Endodermal cell (in vitro differentiated cells): ENCODE data around the gene NDEL1. TPM values are rescaled to one million over a fixed set of nuclear protein-coding genes. Genes with fewer than 3 reads are reported as not detected.

ENCODE experiments used
- DNase-seq: peaks from one replicate; pipeline ENCODE4 v3.0.0-alpha.2; 2017
- H3K27ac ChIP-seq: 2 replicates; pipeline ENCODE4 v1.5.1; 2013; ENCODE audit warnings: mild to moderate bottlenecking, low read depth, low read length, moderate library complexity
- H3K27me3 ChIP-seq: 2 replicates; pipeline ENCODE4 v1.6.1; 2013; ENCODE audit warnings: mild to moderate bottlenecking, low read length, moderate library complexity; ENCODE audit not compliant: insufficient read depth, control insufficient read depth, poor library complexity, severe bottlenecking
- H3K36me3 ChIP-seq: 2 replicates; pipeline ENCODE4 v1.7.0; 2013; ENCODE audit warnings: mild to moderate bottlenecking, low read length, moderate library complexity; ENCODE audit not compliant: control insufficient read depth, insufficient read depth
- H3K4me1 ChIP-seq: one replicate; pipeline ENCODE4 v1.7.0; 2013; ENCODE audit warnings: low read length; ENCODE audit not compliant: control insufficient read depth, insufficient read depth
- H3K4me3 ChIP-seq: 2 replicates; pipeline ENCODE4 v1.5.1; 2013; ENCODE audit warnings: mild to moderate bottlenecking, low read length, moderate library complexity
- H3K9ac ChIP-seq: 2 replicates; pipeline ENCODE4 v1.6.1; 2013; ENCODE audit warnings: mild to moderate bottlenecking, low read length, moderate library complexity; ENCODE audit not compliant: poor library complexity, severe bottlenecking; ENCODE audit errors: extremely low read depth
- H3K9me3 ChIP-seq: 2 replicates; pipeline ENCODE4 v1.6.1; 2013; ENCODE audit warnings: mild to moderate bottlenecking, low read length, moderate library complexity; ENCODE audit not compliant: control insufficient read depth
- H3K27ac Mint-ChIP-seq: 2 replicates; pipeline ENCODE4 v1.8.0; 2020; ENCODE audit warnings: mixed read lengths
- H3K27me3 Mint-ChIP-seq: 2 replicates; pipeline ENCODE4 v1.8.0; 2021; ENCODE audit warnings: mild to moderate bottlenecking, mixed read lengths; ENCODE audit not compliant: insufficient read depth
- H3K36me3 Mint-ChIP-seq: 2 replicates; pipeline ENCODE4 v1.8.0; 2020; ENCODE audit warnings: low read depth, mixed read lengths
- H3K4me1 Mint-ChIP-seq: 2 replicates; pipeline ENCODE4 v1.8.0; 2020; ENCODE audit warnings: mixed read lengths
- H3K4me3 Mint-ChIP-seq: 2 replicates; pipeline ENCODE4 v1.8.0; 2020; ENCODE audit warnings: mild to moderate bottlenecking, moderate library complexity, mixed read lengths
- H3K9me3 Mint-ChIP-seq: 2 replicates; pipeline ENCODE4 v1.8.0; 2020; ENCODE audit warnings: mild to moderate bottlenecking, mixed read lengths
- CTCF ChIP-seq: fragments of 200-600 bp; sonication (generic); conservative IDR thresholded peaks from 2 replicates; pipeline ENCODE4 v1.5.0; 2021; ENCODE audit warnings: antibody characterized with exemption, mild to moderate bottlenecking
- WGBS, 2 experiments: methylation state at CpG; one replicate each; pipeline versions ENCODE4 v1.1.5 to v1.1.7; 2013; ENCODE audit warnings: missing lambda C conversion rate in 2 of 2, mixed read lengths in 1 of 2; ENCODE audit not compliant: insufficient coverage in 1 of 2, insufficient read length in 1 of 2; 5-methylcytosine and 5-hydroxymethylcytosine counted together
- total RNA-seq, 2 donors: library from RNA; stranded (reverse); fragmentation: NEBNext Ultra II Directional in 1 of 2; extraction: Animal tissue kit (Norgen Biotek cat#: 25700) in 1 of 2; gene quantifications; 2 replicates in 1 of 2; 3 replicates in 1 of 2; pipeline ENCODE4 v1.2.1, GENCODE V29; 2021

The NDEL1 gene
- total RNA-seq, 2 donors from 2014 or later: 60.4 to 61.2 TPM

- Histone ChIP-seq H3K4me1 (peaks cover 4% of the 10 kb centered on the region), H3K36me3 (no peaks in the 10 kb centered on the region), H3K27me3 (peaks cover 18% of the 10 kb centered on the region), H3K9ac (no peak within 1 kb of the TSS), H3K27ac (no peak within 1 kb of the TSS), H3K9me3 (no peaks in the 10 kb centered on the region), H3K4me3 (no peak within 1 kb of the TSS)
- Mint-ChIP-seq H3K4me1 (no peaks in the 10 kb centered on the region), H3K4me3 (no peak within 1 kb of the TSS), H3K27me3 (peaks cover 27% of the 10 kb centered on the region), H3K27ac (no peak within 1 kb of the TSS), H3K9me3 (no peaks in the 10 kb centered on the region), H3K36me3 (no peaks in the 10 kb centered on the region)
- TF ChIP-seq CTCF: no peak
- WGBS, 2 experiments: 81 to 87% methylated on average over 13 of the region's 13 CpGs
- DNase-seq: no peak
Observed at GRCh38 chr17:8397636-8398035, 38.0 kb upstream of the NDEL1 start, which contains the start of gene RNF222. Gene RNF222 (minus strand): TSS chr17:8397827. CDS start chr17:8393461, 4,366 bp downstream.

- Histone ChIP-seq H3K36me3 (no peaks in the 10 kb centered on the region), H3K9me3 (no peaks in the 10 kb centered on the region), H3K9ac (no peak overlapping the region), H3K4me3 (no peak overlapping the region), H3K27me3 (peaks cover 18% of the 10 kb centered on the region), H3K27ac (no peak overlapping the region), H3K4me1 (peaks cover 4% of the 10 kb centered on the region)
- Mint-ChIP-seq H3K4me1 (no peaks in the 10 kb centered on the region), H3K27me3 (peaks cover 27% of the 10 kb centered on the region), H3K36me3 (no peaks in the 10 kb centered on the region), H3K4me3 (no peak overlapping the region), H3K9me3 (no peaks in the 10 kb centered on the region), H3K27ac (no peak overlapping the region)
- no peak for DNase-seq
- 75 to 88% methylated on average over 5 to 6 of the region's 6 CpGs for WGBS, 2 experiments
- no peak for TF ChIP-seq CTCF
Observed at GRCh38 chr17:8398980-8399379, 36.7 kb upstream of the NDEL1 start.

- H3K9ac ChIP-seq: no peak overlapping the region
- no peak overlapping the region for H3K27ac ChIP-seq
- 87 to 89% methylated on average over 1 of the region's 2 CpGs for WGBS, 2 experiments
- Mint-ChIP-seq H3K4me1 (no peaks in the 10 kb centered on the region), H3K4me3 (no peak overlapping the region), H3K27ac (no peak overlapping the region), H3K9me3 (no peaks in the 10 kb centered on the region), H3K27me3 (peaks cover 23% of the 10 kb centered on the region), H3K36me3 (no peaks in the 10 kb centered on the region)
- H3K36me3 ChIP-seq: no peaks in the 10 kb centered on the region
- TF ChIP-seq CTCF: no peak
- no peaks in the 10 kb centered on the region for H3K9me3 ChIP-seq
- H3K4me1 ChIP-seq: peaks cover 4% of the 10 kb centered on the region
- H3K27me3 ChIP-seq: peaks cover 6% of the 10 kb centered on the region
- DNase-seq: no peak
- no peak overlapping the region for H3K4me3 ChIP-seq
Observed at GRCh38 chr17:8401107-8401506, 34.6 kb upstream of the NDEL1 start.
